ENCODE data around the gene DNMBP.
"Not testable (repeated sequence)": the region's sequence is repeated elsewhere in the genome, so short reads cannot be mapped to it uniquely, and the experiment has no call there.

The DNMBP gene

GRCh38 chr10:100000109-100000644 lies 9.6 kb downstream of the DNMBP start:
- H3K27ac ChIP-seq (ENCODE audit: low read length) = no peak overlapping the region
- H3K4me3 ChIP-seq (ENCODE audit: low read length) = no peak overlapping the region
- no peaks in the 10 kb centered on the region for H3K9me3 ChIP-seq (ENCODE audit: control insufficient read depth, insufficient read depth, low read length)
- no peaks in the 10 kb centered on the region for H3K4me1 ChIP-seq (ENCODE audit: control insufficient read depth, insufficient read depth, low read length)
- no CpG with 5 or more reads among the region's 6 CpGs for WGBS (ENCODE audit: insufficient coverage, insufficient read length)
- no peak for DNase-seq (ENCODE audit: low read depth, low spot score)
- no peaks in the 10 kb centered on the region for H3K27me3 ChIP-seq (ENCODE audit: control insufficient read depth, insufficient read depth, low read length)
- no peaks in the 10 kb centered on the region for H3K36me3 ChIP-seq (ENCODE audit: control insufficient read depth, insufficient read depth, low read length)

- Histone ChIP-seq H3K36me3 (ENCODE audit: control insufficient read depth, insufficient read depth, low read length) (no peaks in the 10 kb centered on the region), H3K4me1 (ENCODE audit: control insufficient read depth, insufficient read depth, low read length) (no peaks in the 10 kb centered on the region), H3K4me3 (ENCODE audit: low read length) (no peak overlapping the region), H3K27ac (ENCODE audit: low read length) (no peak overlapping the region), H3K9me3 (ENCODE audit: control insufficient read depth, insufficient read depth, low read length) (no peaks in the 10 kb centered on the region), H3K27me3 (ENCODE audit: control insufficient read depth, insufficient read depth, low read length) (no peaks in the 10 kb centered on the region)
- DNase-seq (ENCODE audit: low read depth, low spot score) = no peak
- WGBS (ENCODE audit: insufficient coverage, insufficient read length) = no CpG with 5 or more reads among the region's 8 CpGs
These were observed 10.2 kb downstream of the DNMBP start for GRCh38 chr10:99999319-100000108.

GRCh38 chr10:99998889-99999288 lies 10.9 kb downstream of the DNMBP start:
- DNase-seq (ENCODE audit: low read depth, low spot score) = no peak
- no peak overlapping the region for H3K4me3 ChIP-seq (ENCODE audit: low read length)
- no peaks in the 10 kb centered on the region for H3K27me3 ChIP-seq (ENCODE audit: control insufficient read depth, insufficient read depth, low read length)
- no CpG with 5 or more reads among the region's 6 CpGs for WGBS (ENCODE audit: insufficient coverage, insufficient read length)
- H3K36me3 ChIP-seq (ENCODE audit: control insufficient read depth, insufficient read depth, low read length) = no peaks in the 10 kb centered on the region
- no peaks in the 10 kb centered on the region for H3K4me1 ChIP-seq (ENCODE audit: control insufficient read depth, insufficient read depth, low read length)
- no peaks in the 10 kb centered on the region for H3K9me3 ChIP-seq (ENCODE audit: control insufficient read depth, insufficient read depth, low read length)
- no peak overlapping the region for H3K27ac ChIP-seq (ENCODE audit: low read length)

GRCh38 chr10:99996671-99997648 lies 12.8 kb downstream of the DNMBP start:
- WGBS (ENCODE audit: insufficient coverage, insufficient read length) = no CpG with 5 or more reads among the region's 4 CpGs
- H3K4me1 ChIP-seq (ENCODE audit: control insufficient read depth, insufficient read depth, low read length) = no peaks in the 10 kb centered on the region
- H3K36me3 ChIP-seq (ENCODE audit: control insufficient read depth, insufficient read depth, low read length) = no peaks in the 10 kb centered on the region
- H3K4me3 ChIP-seq (ENCODE audit: low read length) = no peak overlapping the region
- DNase-seq (ENCODE audit: low read depth, low spot score) = no peak
- H3K27me3 ChIP-seq (ENCODE audit: control insufficient read depth, insufficient read depth, low read length) = no peaks in the 10 kb centered on the region
- H3K9me3 ChIP-seq (ENCODE audit: control insufficient read depth, insufficient read depth, low read length) = no peaks in the 10 kb centered on the region
- no peak overlapping the region for H3K27ac ChIP-seq (ENCODE audit: low read length)

- H3K4me3 ChIP-seq (ENCODE audit: low read length) = no peak overlapping the region
- no peaks in the 10 kb centered on the region for H3K36me3 ChIP-seq (ENCODE audit: control insufficient read depth, insufficient read depth, low read length)
- DNase-seq (ENCODE audit: low read depth, low spot score) = no peak
- H3K27me3 ChIP-seq (ENCODE audit: control insufficient read depth, insufficient read depth, low read length) = no peaks in the 10 kb centered on the region
- WGBS (ENCODE audit: insufficient coverage, insufficient read length) = no CpG with 5 or more reads among the region's 3 CpGs
- H3K4me1 ChIP-seq (ENCODE audit: control insufficient read depth, insufficient read depth, low read length) = no peaks in the 10 kb centered on the region
- H3K27ac ChIP-seq (ENCODE audit: low read length) = no peak overlapping the region
- no peaks in the 10 kb centered on the region for H3K9me3 ChIP-seq (ENCODE audit: control insufficient read depth, insufficient read depth, low read length)
These were observed 14.0 kb downstream of the DNMBP start for GRCh38 chr10:99995713-99996112.

GRCh38 chr10:99995269-99995668 lies 14.5 kb downstream of the DNMBP start:
- Histone ChIP-seq H3K4me1 (ENCODE audit: control insufficient read depth, insufficient read depth, low read length) (no peaks in the 10 kb centered on the region), H3K27me3 (ENCODE audit: control insufficient read depth, insufficient read depth, low read length) (no peaks in the 10 kb centered on the region), H3K4me3 (ENCODE audit: low read length) (no peak overlapping the region), H3K9me3 (ENCODE audit: control insufficient read depth, insufficient read depth, low read length) (no peaks in the 10 kb centered on the region), H3K27ac (ENCODE audit: low read length) (no peak overlapping the region), H3K36me3 (ENCODE audit: control insufficient read depth, insufficient read depth, low read length) (no peaks in the 10 kb centered on the region)
- DNase-seq (ENCODE audit: low read depth, low spot score) = no peak
- WGBS (ENCODE audit: insufficient coverage, insufficient read length) = no CpG with 5 or more reads among the region's 3 CpGs

GRCh38 chr10:99994801-99995200 lies 14.9 kb downstream of the DNMBP start:
- H3K4me1 ChIP-seq (ENCODE audit: control insufficient read depth, insufficient read depth, low read length) = no peaks in the 10 kb centered on the region
- no peak for DNase-seq (ENCODE audit: low read depth, low spot score)
- H3K9me3 ChIP-seq (ENCODE audit: control insufficient read depth, insufficient read depth, low read length) = no peaks in the 10 kb centered on the region
- no peaks in the 10 kb centered on the region for H3K27me3 ChIP-seq (ENCODE audit: control insufficient read depth, insufficient read depth, low read length)
- no peaks in the 10 kb centered on the region for H3K36me3 ChIP-seq (ENCODE audit: control insufficient read depth, insufficient read depth, low read length)
- H3K27ac ChIP-seq (ENCODE audit: low read length) = no peak overlapping the region
- no CpG with 5 or more reads among the region's 5 CpGs for WGBS (ENCODE audit: insufficient coverage, insufficient read length)
- H3K4me3 ChIP-seq (ENCODE audit: low read length) = no peak overlapping the region

GRCh38 chr10:99993701-99994689 lies 15.8 kb downstream of the DNMBP start:
- no peak overlapping the region for H3K4me3 ChIP-seq (ENCODE audit: low read length)
- no peak overlapping the region for H3K27ac ChIP-seq (ENCODE audit: low read length)
- DNase-seq (ENCODE audit: low read depth, low spot score) = no peak
- H3K27me3 ChIP-seq (ENCODE audit: control insufficient read depth, insufficient read depth, low read length) = no peaks in the 10 kb centered on the region
- H3K4me1 ChIP-seq (ENCODE audit: control insufficient read depth, insufficient read depth, low read length) = no peaks in the 10 kb centered on the region
- H3K9me3 ChIP-seq (ENCODE audit: control insufficient read depth, insufficient read depth, low read length) = no peaks in the 10 kb centered on the region
- WGBS (ENCODE audit: insufficient coverage, insufficient read length) = no CpG with 5 or more reads among the region's 8 CpGs
- H3K36me3 ChIP-seq (ENCODE audit: control insufficient read depth, insufficient read depth, low read length) = no peaks in the 10 kb centered on the region

GRCh38 chr10:99985637-99986036 lies 24.1 kb downstream of the DNMBP start:
- WGBS (ENCODE audit: insufficient coverage, insufficient read length) = no CpG with 5 or more reads among the region's 5 CpGs
- not testable (repeated sequence) for H3K36me3 ChIP-seq (ENCODE audit: control insufficient read depth, insufficient read depth, low read length); DNase-seq (ENCODE audit: low read depth, low spot score); H3K4me1 ChIP-seq (ENCODE audit: control insufficient read depth, insufficient read depth, low read length); H3K4me3 ChIP-seq (ENCODE audit: low read length); H3K27me3 ChIP-seq (ENCODE audit: control insufficient read depth, insufficient read depth, low read length); H3K27ac ChIP-seq (ENCODE audit: low read length); H3K9me3 ChIP-seq (ENCODE audit: control insufficient read depth, insufficient read depth, low read length)
